Astrocyte (in vitro differentiated cells and primary cell): ENCODE results near the gene DCC.

Experiments
- EZH2 ChIP-seq: IDR thresholded peaks from 2 replicates; pipeline ENCODE4 v1.6.1; 2012; ENCODE audit warnings: mild to moderate bottlenecking, low read length, inconsistent platforms; ENCODE audit not compliant: insufficient read depth
- TF ChIP-seq, protein P1 (sequence below): IDR thresholded peaks from 2 replicates; pipeline ENCODE4 v1.5.1; 2011; ENCODE audit warnings: low read depth, mild to moderate bottlenecking, inconsistent platforms, low read length, moderate library complexity; ENCODE audit not compliant: insufficient read depth

DNA sequence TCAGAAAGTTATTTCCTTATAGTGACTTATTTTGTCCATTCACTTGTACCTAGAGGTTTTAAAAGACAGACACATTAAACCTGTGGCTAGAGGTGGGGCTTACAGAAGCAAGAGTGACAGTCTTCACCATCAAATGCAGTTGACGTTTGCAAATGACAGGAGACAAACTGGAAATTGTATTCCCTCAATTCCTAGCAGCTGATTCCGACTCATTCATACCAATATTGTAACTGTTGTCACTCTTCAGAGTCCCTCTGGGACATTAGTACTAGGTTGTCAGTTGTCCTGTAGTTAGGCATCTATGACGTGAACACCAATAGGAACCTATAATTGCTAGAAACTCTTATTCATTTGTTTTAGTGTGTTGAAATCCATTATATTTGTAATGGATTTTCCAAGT lies 794.7 kb downstream of the DCC start:
- TF ChIP-seq, protein P1, sequence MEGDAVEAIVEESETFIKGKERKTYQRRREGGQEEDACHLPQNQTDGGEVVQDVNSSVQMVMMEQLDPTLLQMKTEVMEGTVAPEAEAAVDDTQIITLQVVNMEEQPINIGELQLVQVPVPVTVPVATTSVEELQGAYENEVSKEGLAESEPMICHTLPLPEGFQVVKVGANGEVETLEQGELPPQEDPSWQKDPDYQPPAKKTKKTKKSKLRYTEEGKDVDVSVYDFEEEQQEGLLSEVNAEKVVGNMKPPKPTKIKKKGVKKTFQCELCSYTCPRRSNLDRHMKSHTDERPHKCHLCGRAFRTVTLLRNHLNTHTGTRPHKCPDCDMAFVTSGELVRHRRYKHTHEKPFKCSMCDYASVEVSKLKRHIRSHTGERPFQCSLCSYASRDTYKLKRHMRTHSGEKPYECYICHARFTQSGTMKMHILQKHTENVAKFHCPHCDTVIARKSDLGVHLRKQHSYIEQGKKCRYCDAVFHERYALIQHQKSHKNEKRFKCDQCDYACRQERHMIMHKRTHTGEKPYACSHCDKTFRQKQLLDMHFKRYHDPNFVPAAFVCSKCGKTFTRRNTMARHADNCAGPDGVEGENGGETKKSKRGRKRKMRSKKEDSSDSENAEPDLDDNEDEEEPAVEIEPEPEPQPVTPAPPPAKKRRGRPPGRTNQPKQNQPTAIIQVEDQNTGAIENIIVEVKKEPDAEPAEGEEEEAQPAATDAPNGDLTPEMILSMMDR = no peak
- no peak for TF ChIP-seq EZH2
